H9 (cell line): Measurements from ENCODE around the gene MYO15A. TPM values are rescaled to one million over a fixed set of nuclear protein-coding genes. Genes with fewer than 3 reads are reported as not detected.

Experiments used
- DNase-seq: peaks from one replicate; pipeline ENCODE4 v3.0.0-alpha.2; 2017
- H2AFZ ChIP-seq: one replicate; pipeline ENCODE4 v1.6.1; 2013; ENCODE audit warnings: mild to moderate bottlenecking, low read length, control low read depth, moderate library complexity
- H2AK5ac ChIP-seq: 2 replicates; pipeline ENCODE4 v1.6.1; 2013; ENCODE audit warnings: low read length, control low read depth, mixed read lengths; ENCODE audit not compliant: insufficient read length
- H2BK120ac ChIP-seq: one replicate; pipeline ENCODE4 v1.6.1; 2013; ENCODE audit warnings: low read depth, mild to moderate bottlenecking, low read length, control low read depth, inconsistent platforms; ENCODE audit not compliant: poor library complexity, severe bottlenecking
- H2BK12ac ChIP-seq: 2 replicates; pipeline ENCODE4 v1.6.1; 2013; ENCODE audit warnings: low read length, control low read depth, mixed read lengths, low read depth; ENCODE audit not compliant: insufficient read length
- H2BK15ac ChIP-seq: 2 replicates; pipeline ENCODE4 v1.6.1; 2013; ENCODE audit warnings: low read depth, low read length, control low read depth
- H2BK20ac ChIP-seq: one replicate; pipeline ENCODE4 v1.6.1; 2013; ENCODE audit warnings: low read depth, mild to moderate bottlenecking, low read length, control low read depth, inconsistent platforms; ENCODE audit not compliant: poor library complexity, severe bottlenecking
- H2BK5ac ChIP-seq: 2 replicates; pipeline ENCODE4 v1.6.1; 2013; ENCODE audit warnings: low read length, control low read depth, mixed read lengths; ENCODE audit not compliant: insufficient read length
- H3K14ac ChIP-seq: 2 replicates; pipeline ENCODE4 v1.6.1; 2013; ENCODE audit warnings: low read length, control low read depth; ENCODE audit not compliant: insufficient read depth
- H3K18ac ChIP-seq: 2 replicates; pipeline ENCODE4 v1.6.1; 2013; ENCODE audit warnings: low read depth, mild to moderate bottlenecking, mixed read lengths, low read length, control low read depth; ENCODE audit not compliant: insufficient read length
- H3K23ac ChIP-seq: 2 replicates; pipeline ENCODE4 v1.6.1; 2013; ENCODE audit warnings: low read length, control low read depth, mixed read lengths, low read depth; ENCODE audit not compliant: insufficient read length
- H3K23me2 ChIP-seq: 2 replicates; pipeline ENCODE4 v1.6.1; 2013; ENCODE audit warnings: low read depth, mild to moderate bottlenecking, mixed read lengths, low read length, control low read depth; ENCODE audit not compliant: insufficient read length, poor library complexity, severe bottlenecking
- H3K27ac ChIP-seq: 2 replicates; pipeline ENCODE4 v1.5.1; 2013; ENCODE audit warnings: low read length, control low read depth, mixed read lengths, low read depth; ENCODE audit not compliant: insufficient read length
- H3K27me3 ChIP-seq: 2 replicates; pipeline ENCODE4 v1.6.1; 2013; ENCODE audit warnings: low read length, control low read depth, inconsistent platforms; ENCODE audit not compliant: insufficient read depth
- H3K4ac ChIP-seq: 2 replicates; pipeline ENCODE4 v1.6.1; 2013; ENCODE audit warnings: low read depth, mild to moderate bottlenecking, control low read depth, inconsistent platforms, low read length, moderate library complexity
- H3K4me1 ChIP-seq: 2 replicates; pipeline ENCODE4 v1.6.1; 2013; ENCODE audit warnings: low read length, control low read depth, inconsistent platforms; ENCODE audit not compliant: insufficient read depth
- H3K4me2 ChIP-seq: 2 replicates; pipeline ENCODE4 v1.6.1; 2013; ENCODE audit warnings: low read length, control low read depth, mixed read lengths; ENCODE audit not compliant: insufficient read length, insufficient read depth
- H3K56ac ChIP-seq: 2 replicates; pipeline ENCODE4 v1.6.1; 2013; ENCODE audit warnings: low read depth, mild to moderate bottlenecking, mixed read lengths, low read length, control low read depth; ENCODE audit not compliant: insufficient read length
- H3K79me1 ChIP-seq: 2 replicates; pipeline ENCODE4 v1.6.1; 2013; ENCODE audit warnings: low read depth, mild to moderate bottlenecking, moderate library complexity, low read length, control low read depth, inconsistent platforms; ENCODE audit not compliant: insufficient read depth, poor library complexity, severe bottlenecking
- H3K79me2 ChIP-seq: 2 replicates; pipeline ENCODE4 v1.6.1; 2013; ENCODE audit warnings: low read length, control low read depth, inconsistent platforms; ENCODE audit not compliant: insufficient read depth
- H3K9ac ChIP-seq: 2 replicates; pipeline ENCODE4 v1.6.1; 2013; ENCODE audit warnings: low read length, control low read depth, mixed read lengths; ENCODE audit not compliant: insufficient read length; ENCODE audit errors: extremely low read depth
- H3K9me3 ChIP-seq: one replicate; pipeline ENCODE4 v1.6.1; 2013; ENCODE audit warnings: low read depth, low read length, inconsistent platforms; ENCODE audit not compliant: control insufficient read depth
- H3T11ph ChIP-seq: one replicate; pipeline ENCODE4 v1.6.1; 2013; ENCODE audit warnings: mild to moderate bottlenecking, low read length, control low read depth, inconsistent platforms
- H4K20me1 ChIP-seq: one replicate; pipeline ENCODE4 v1.6.1; 2013; ENCODE audit not compliant: control insufficient read depth, insufficient read length, insufficient read depth
- H4K5ac ChIP-seq: 2 replicates; pipeline ENCODE4 v1.6.1; 2013; ENCODE audit warnings: low read depth, mild to moderate bottlenecking, mixed read lengths, low read length, control low read depth; ENCODE audit not compliant: insufficient read length
- H4K8ac ChIP-seq: replicated peaks from 2 replicates; pipeline ENCODE4 v1.6.1; 2013; ENCODE audit warnings: low read length, control low read depth, mixed read lengths, low read depth; ENCODE audit not compliant: insufficient read length
- H4K91ac ChIP-seq: 2 replicates; pipeline ENCODE4 v1.6.1; 2013; ENCODE audit warnings: low read depth, mild to moderate bottlenecking, moderate library complexity, mixed read lengths, low read length, control low read depth; ENCODE audit not compliant: insufficient read length
- H3K27ac Mint-ChIP-seq, 3 experiments: 2 replicates in 2 of 3; 3 replicates in 1 of 3; pipeline ENCODE4 v1.8.0; 2020 to 2021; ENCODE audit warnings: mixed read lengths in 3 of 3, mild to moderate bottlenecking in 1 of 3, moderate library complexity in 1 of 3
- H3K27me3 Mint-ChIP-seq: 2 replicates; pipeline ENCODE4 v1.8.0; 2021; ENCODE audit warnings: low read depth, mild to moderate bottlenecking, moderate library complexity, mixed read lengths
- H3K36me3 Mint-ChIP-seq, 3 experiments: 2 replicates in 2 of 3; 3 replicates in 1 of 3; pipeline ENCODE4 v1.8.0; 2020 to 2021; ENCODE audit warnings: low read depth in 3 of 3, mixed read lengths in 3 of 3; ENCODE audit not compliant: insufficient read depth in 1 of 3
- H3K4me1 Mint-ChIP-seq, 2 experiments: 2 replicates each; pipeline ENCODE4 v1.8.0; 2020; ENCODE audit warnings: mixed read lengths in 2 of 2
- H3K4me3 Mint-ChIP-seq, 2 experiments: 2 replicates in 1 of 2; 3 replicates in 1 of 2; pipeline ENCODE4 v1.8.0; 2020 to 2021; ENCODE audit warnings: mild to moderate bottlenecking in 2 of 2, mixed read lengths in 2 of 2, moderate library complexity in 1 of 2
- H3K9me3 Mint-ChIP-seq, 2 experiments: 2 replicates in 1 of 2; 3 replicates in 1 of 2; pipeline ENCODE4 v1.8.0; 2020; ENCODE audit warnings: mild to moderate bottlenecking in 2 of 2, mixed read lengths in 2 of 2, moderate library complexity in 1 of 2
- CTCF ChIP-seq: fragments of 200-600 bp; sonication (generic); conservative IDR thresholded peaks from 3 replicates; pipeline ENCODE4 v1.8.0; 2021; ENCODE audit warnings: antibody characterized with exemption, mild to moderate bottlenecking
- WGBS: extraction: QIAGEN DNeasy Blood & Tissue Kit; methylation state at CpG from one replicate; pipeline ENCODE4 v1.1.7; 2013; ENCODE audit warnings: missing lambda C conversion rate, low lambda C conversion rate, mixed read lengths; ENCODE audit not compliant: insufficient read length; ENCODE audit errors: extremely low coverage; 5-methylcytosine and 5-hydroxymethylcytosine counted together
- total RNA-seq: library from RNA; stranded (reverse); gene quantifications from 2 replicates; pipeline ENCODE4 v1.2.1, GENCODE V29; 2021

MYO15A gene
- total RNA-seq, 1 experiment from 2014 or later: 2.5 TPM

DNA sequence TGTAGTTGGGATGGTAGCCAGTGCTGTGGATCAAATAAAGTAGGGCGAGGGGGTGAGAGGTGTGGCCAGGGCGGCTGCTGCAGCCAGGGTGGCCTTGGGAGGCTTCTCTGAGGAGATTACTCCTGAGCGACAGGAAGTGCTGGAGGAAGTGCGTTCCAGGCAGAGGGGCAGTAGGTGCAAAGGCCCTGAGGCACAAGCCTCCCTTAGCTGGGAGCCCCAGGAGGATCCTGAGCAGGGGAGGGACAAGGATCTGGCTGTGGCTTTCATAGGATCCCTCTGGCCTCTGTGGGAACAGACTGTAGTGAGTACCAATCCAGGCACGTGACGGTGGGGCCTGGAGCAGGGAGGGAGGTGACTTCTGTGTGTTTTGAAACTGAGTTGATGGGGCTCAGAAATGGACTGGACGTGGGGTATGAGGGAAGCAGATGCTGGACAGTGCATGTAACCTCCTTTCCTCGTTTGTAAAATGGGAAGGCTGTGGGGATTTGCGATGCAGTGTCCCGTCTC is 119.7 kb downstream of the MYO15A start:
- Histone ChIP-seq H3K4ac (no peak overlapping the region), H2AK5ac (no peak overlapping the region), H2BK120ac (no peak overlapping the region), H2BK15ac (no peak overlapping the region), H2AFZ (no peak overlapping the region), H3K27me3 (no peaks in the 10 kb centered on the region), H3K9ac (no peak overlapping the region), H2BK5ac (no peak overlapping the region), H3K79me2 (peaks cover 25% of the 10 kb centered on the region; the same call in 1 of the 2 replicates), H4K8ac (no peak overlapping the region), H3K4me1 (peaks cover 3% of the 10 kb centered on the region; the same call in 1 of the 2 replicates), H3K79me1 (peaks cover 9% of the 10 kb centered on the region), H3K23ac (no peak overlapping the region), H3K9me3 (no peaks in the 10 kb centered on the region), H3K18ac (no peak overlapping the region), H3K27ac (no peak overlapping the region), H3K4me2 (no peak overlapping the region), H4K91ac (no peak overlapping the region), H4K5ac (no peak overlapping the region), H2BK20ac (no peak overlapping the region), H3K23me2 (peaks cover 11% of the 10 kb centered on the region), H3K14ac (no peak overlapping the region), H3T11ph (no peak overlapping the region), H4K20me1 (no peaks in the 10 kb centered on the region), H3K56ac (no peak overlapping the region), H2BK12ac (no peak overlapping the region)
- no peak overlapping the region for H3K4me3 Mint-ChIP-seq
- H3K9me3 Mint-ChIP-seq: no peaks in the 10 kb centered on the region; a peak in 1 of 5 replicates
- H3K36me3 Mint-ChIP-seq: peaks cover 4 to 11% (median 9%) of the 10 kb centered on the region in 3 experiments; a peak in 4 of 7 replicates
- H3K4me1 Mint-ChIP-seq: peaks cover 24 to 33% of the 10 kb centered on the region in 2 experiments
- H3K27ac Mint-ChIP-seq: peak overlapping the region; percentile 4 to 94 (median 59); a peak in 5 of 7 replicates
- DNase-seq: no peak
- TF ChIP-seq CTCF: no peak
- no peaks in the 10 kb centered on the region for H3K27me3 Mint-ChIP-seq
- no CpG with 5 or more reads among the region's 10 CpGs for WGBS
